ENCODE results near the gene SLCO2A1. TPM values are rescaled to one million over a fixed set of nuclear protein-coding genes. Genes with fewer than 3 reads are reported as not detected.

The SLCO2A1 gene
- total RNA-seq, 1 donor from 2014 or later, result 18.0 TPM

DNA sequence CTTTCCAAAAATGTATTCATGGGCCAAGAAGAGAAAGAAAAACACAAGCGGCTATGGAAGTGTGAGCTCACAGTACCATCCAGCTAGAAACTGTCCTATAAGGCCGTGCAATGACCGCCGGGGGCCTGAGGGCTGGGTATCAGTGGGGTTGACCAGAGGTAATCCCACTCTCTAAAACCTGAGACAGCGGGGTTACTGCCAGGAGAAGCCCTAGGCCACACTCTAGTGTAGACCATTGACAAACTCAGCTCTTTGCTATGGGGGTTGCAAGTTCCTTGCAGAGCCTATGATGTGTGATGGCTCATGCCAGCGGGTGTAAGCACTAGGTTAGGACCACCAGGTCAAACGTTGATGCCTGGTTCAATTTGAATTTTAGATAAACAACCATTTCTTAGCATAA lies 25.9 kb upstream of the SLCO2A1 start:
- Histone ChIP-seq H3K36me3 (no peaks in the 10 kb centered on the region), H3K4me1 (peaks cover 9% of the 10 kb centered on the region), H3K27me3 (ENCODE audit: low read depth) (no peaks in the 10 kb centered on the region), H3K27ac (replicated peaks) (no peak overlapping the region), H3K4me3 (no peak overlapping the region), H3K9me3 (replicated peaks) (no peaks in the 10 kb centered on the region)
- TF ChIP-seq, protein P1, sequence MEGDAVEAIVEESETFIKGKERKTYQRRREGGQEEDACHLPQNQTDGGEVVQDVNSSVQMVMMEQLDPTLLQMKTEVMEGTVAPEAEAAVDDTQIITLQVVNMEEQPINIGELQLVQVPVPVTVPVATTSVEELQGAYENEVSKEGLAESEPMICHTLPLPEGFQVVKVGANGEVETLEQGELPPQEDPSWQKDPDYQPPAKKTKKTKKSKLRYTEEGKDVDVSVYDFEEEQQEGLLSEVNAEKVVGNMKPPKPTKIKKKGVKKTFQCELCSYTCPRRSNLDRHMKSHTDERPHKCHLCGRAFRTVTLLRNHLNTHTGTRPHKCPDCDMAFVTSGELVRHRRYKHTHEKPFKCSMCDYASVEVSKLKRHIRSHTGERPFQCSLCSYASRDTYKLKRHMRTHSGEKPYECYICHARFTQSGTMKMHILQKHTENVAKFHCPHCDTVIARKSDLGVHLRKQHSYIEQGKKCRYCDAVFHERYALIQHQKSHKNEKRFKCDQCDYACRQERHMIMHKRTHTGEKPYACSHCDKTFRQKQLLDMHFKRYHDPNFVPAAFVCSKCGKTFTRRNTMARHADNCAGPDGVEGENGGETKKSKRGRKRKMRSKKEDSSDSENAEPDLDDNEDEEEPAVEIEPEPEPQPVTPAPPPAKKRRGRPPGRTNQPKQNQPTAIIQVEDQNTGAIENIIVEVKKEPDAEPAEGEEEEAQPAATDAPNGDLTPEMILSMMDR (IDR thresholded peaks at IDR 0.05; ENCODE audit: borderline replicate concordance), result no peak
- no peak for DNase-seq
- intact Hi-C loops (cut with micrococcal nuclease), result no loop called here

DNA sequence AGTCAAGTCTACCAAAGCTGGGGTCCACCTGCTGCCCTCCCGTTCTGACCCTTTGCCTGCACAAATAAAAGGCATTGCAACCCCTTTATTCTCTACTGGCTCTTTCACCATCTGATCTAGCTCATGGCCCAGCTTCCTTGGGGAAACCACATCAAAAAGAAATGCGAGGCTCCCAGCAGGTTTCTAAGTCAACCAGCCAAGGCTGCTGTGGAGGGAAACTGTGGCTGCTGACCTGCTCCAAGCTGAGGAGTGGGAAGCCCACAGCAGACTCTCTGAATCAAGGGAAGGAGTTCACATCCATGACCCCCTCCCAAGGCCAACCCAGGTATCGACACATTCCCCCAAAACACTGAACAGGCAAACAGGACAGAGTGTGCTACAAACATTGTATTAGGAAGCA lies 25.2 kb upstream of the SLCO2A1 start:
- intact Hi-C loops (cut with micrococcal nuclease), result no loop called here
- H3K36me3 ChIP-seq, result no peaks in the 10 kb centered on the region
- no peak overlapping the region for H3K27ac ChIP-seq (replicated peaks)
- TF ChIP-seq, protein P1 (IDR thresholded peaks at IDR 0.05; ENCODE audit: borderline replicate concordance), result no peak
- no peaks in the 10 kb centered on the region for H3K9me3 ChIP-seq (replicated peaks)
- no peak for DNase-seq
- H3K27me3 ChIP-seq (ENCODE audit: low read depth), result no peaks in the 10 kb centered on the region
- H3K4me1 ChIP-seq, result peaks cover under 1% of the 10 kb centered on the region
- no peak overlapping the region for H3K4me3 ChIP-seq

DNA sequence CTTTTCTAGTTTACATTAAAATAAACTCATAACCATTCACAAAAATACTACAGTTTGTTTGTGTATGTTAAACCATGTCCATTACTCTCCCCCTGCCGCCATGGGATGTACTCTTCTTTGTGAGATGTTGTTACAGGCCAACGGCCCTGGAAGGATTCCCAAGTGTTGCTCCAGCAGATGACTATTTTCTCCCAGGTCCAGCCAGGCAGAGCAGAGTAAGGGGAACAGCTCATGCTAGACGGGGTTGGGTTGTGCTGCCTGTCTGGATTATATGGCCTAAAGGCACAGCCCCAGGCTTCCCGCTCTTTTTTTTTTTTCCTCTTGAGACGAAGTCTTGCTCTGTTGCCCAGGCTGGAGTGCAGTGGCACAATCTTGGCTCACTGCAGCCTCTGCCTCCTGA lies 24.5 kb upstream of the SLCO2A1 start:
- intact Hi-C loops (cut with micrococcal nuclease), result no loop called here
- H3K27ac ChIP-seq (replicated peaks), result no peak overlapping the region
- no peak for DNase-seq
- no peaks in the 10 kb centered on the region for H3K27me3 ChIP-seq (ENCODE audit: low read depth)
- no peak overlapping the region for H3K4me3 ChIP-seq
- no peaks in the 10 kb centered on the region for H3K4me1 ChIP-seq
- H3K36me3 ChIP-seq, result no peaks in the 10 kb centered on the region
- no peaks in the 10 kb centered on the region for H3K9me3 ChIP-seq (replicated peaks)
- TF ChIP-seq, protein P1 (IDR thresholded peaks at IDR 0.05; ENCODE audit: borderline replicate concordance), result no peak

DNA sequence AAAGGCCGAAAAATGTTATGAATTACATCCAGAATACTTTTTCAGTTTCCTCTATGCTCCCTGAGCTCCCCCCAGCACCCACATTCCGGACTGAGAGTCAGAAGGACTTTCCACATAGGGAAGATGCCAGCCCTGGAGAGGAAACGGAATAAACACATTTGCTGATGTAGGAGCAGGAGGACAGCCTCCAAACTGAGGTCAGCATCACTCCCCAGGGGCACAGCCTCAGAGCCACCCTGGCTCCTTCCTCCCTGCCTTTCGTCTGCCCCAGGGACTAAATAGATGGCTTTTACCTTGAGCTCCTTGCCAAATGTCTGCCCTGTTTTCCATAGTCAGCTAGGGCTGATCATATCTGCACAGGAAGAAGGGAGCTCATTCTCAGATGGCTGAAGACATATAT lies 22.6 kb upstream of the SLCO2A1 start:
- TF ChIP-seq, protein P1 (IDR thresholded peaks at IDR 0.05; ENCODE audit: borderline replicate concordance), result no peak
- no peak for DNase-seq
- no peaks in the 10 kb centered on the region for H3K9me3 ChIP-seq (replicated peaks)
- H3K27ac ChIP-seq (replicated peaks), result no peak overlapping the region
- intact Hi-C loops (cut with micrococcal nuclease), result no loop called here
- H3K27me3 ChIP-seq (ENCODE audit: low read depth), result no peaks in the 10 kb centered on the region
- no peaks in the 10 kb centered on the region for H3K36me3 ChIP-seq
- H3K4me3 ChIP-seq, result no peak overlapping the region
- no peaks in the 10 kb centered on the region for H3K4me1 ChIP-seq

DNA sequence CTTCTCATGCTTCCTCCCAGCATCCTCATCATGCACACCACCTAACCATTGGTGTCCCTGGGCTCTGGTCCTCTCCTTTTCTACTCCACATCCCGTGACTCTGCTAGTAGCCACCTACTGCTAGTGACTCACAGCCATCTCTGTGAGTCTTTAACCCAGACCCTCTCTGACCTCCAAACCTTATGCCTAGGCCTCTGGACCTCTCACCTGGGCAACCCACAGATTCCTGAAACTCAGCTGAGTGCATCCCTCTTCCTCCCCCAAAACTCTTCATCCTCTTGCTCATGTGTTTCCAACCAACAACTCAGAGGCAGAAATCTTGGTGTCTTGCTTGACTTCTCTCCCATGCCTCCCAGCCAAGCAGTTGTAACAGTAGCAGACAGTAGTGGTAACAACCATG lies 20.0 kb upstream of the SLCO2A1 start:
- H3K36me3 ChIP-seq, result no peaks in the 10 kb centered on the region
- H3K27me3 ChIP-seq (ENCODE audit: low read depth), result no peaks in the 10 kb centered on the region
- H3K4me1 ChIP-seq, result no peaks in the 10 kb centered on the region
- TF ChIP-seq, protein P1 (IDR thresholded peaks at IDR 0.05; ENCODE audit: borderline replicate concordance), result no peak
- H3K27ac ChIP-seq (replicated peaks), result no peak overlapping the region
- intact Hi-C loops (cut with micrococcal nuclease), result loop anchor here (10.0 kb wide), 1 partner anchor 115 kb away; no protein-coding TSS in a partner anchor
- DNase-seq, result no peak
- peaks cover 9% of the 10 kb centered on the region for H3K9me3 ChIP-seq (replicated peaks)
- H3K4me3 ChIP-seq, result no peak overlapping the region

Data from left ventricle myocardium inferior (tissue), 1 donor.